Type B pancreatic cell (in vitro differentiated cells): ENCODE measurements around the gene NFIX. TPM values are rescaled to one million over a fixed set of nuclear protein-coding genes. Genes with fewer than 3 reads are reported as not detected.

ENCODE experiments used
- DNase-seq: peaks from one replicate; pipeline ENCODE4 v3.0.0; 2021; ENCODE audit warnings: mixed read lengths; ENCODE audit not compliant: unreplicated experiment; ENCODE audit errors: extremely low spot score
- H3K27ac Mint-ChIP-seq: 2 replicates; pipeline ENCODE4 v1.8.0; 2021; ENCODE audit warnings: mild to moderate bottlenecking, mixed read lengths
- H3K27me3 Mint-ChIP-seq: 2 replicates; pipeline ENCODE4 v1.8.0; 2021; ENCODE audit warnings: mixed read lengths
- H3K36me3 Mint-ChIP-seq: 2 replicates; pipeline ENCODE4 v1.8.0; 2021; ENCODE audit warnings: mixed read lengths
- H3K4me1 Mint-ChIP-seq: one replicate; pipeline ENCODE4 v1.8.0; 2021; ENCODE audit warnings: mixed read lengths; ENCODE audit not compliant: unreplicated experiment
- H3K4me3 Mint-ChIP-seq: 2 replicates; pipeline ENCODE4 v1.8.0; 2021; ENCODE audit warnings: mild to moderate bottlenecking, mixed read lengths
- H3K9me3 Mint-ChIP-seq: 2 replicates; pipeline ENCODE4 v1.8.0; 2021; ENCODE audit warnings: mixed read lengths
- total RNA-seq: library from RNA; stranded (reverse); gene quantifications from 2 replicates; pipeline ENCODE4 v1.2.1, GENCODE V29; 2021; ENCODE audit warnings: low replicate concordance
- TF ChIP-seq, protein P1 (sequence below): fragments of 200-600 bp; sonication (generic); conservative IDR thresholded peaks from 2 replicates; pipeline ENCODE4 v1.5.0; 2021; ENCODE audit warnings: antibody characterized with exemption, mild to moderate bottlenecking

Gene NFIX
- total RNA-seq, 1 donor from 2014 or later = 12.4 TPM

DNA sequence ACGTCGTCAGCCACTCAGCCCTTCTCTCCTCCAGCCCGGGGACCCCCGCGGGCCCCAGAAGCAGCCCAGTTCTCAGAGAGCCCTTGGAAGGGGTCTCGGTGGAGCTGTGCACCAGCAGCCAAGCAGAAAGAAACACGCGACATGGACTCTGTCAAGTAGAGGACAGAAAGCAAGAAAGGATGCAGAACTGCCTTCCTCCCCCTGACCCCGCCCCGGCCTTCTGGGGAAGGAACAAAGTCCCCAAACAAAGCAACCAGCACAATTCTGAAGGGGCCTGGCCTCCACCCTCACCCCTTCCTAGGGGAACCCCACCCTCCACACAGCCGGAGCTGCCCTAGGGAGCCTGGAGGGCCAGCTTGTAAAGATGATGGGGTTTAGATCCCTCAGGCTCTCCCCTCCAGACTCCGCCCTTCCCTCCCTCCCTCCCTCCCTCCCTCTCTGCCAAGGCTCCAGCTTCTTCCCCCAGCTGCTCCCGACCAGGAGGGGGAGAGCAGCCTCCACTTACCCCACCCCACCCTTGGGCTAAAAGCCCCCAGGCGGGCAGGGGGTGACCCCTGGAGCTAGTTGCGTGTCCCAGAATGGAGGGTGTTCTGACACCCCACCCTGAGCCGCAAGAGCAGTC, 99.6 kb downstream of the NFIX start:
- Mint-ChIP-seq H3K27ac (no peak overlapping the region), H3K4me3 (no peak overlapping the region)

DNA sequence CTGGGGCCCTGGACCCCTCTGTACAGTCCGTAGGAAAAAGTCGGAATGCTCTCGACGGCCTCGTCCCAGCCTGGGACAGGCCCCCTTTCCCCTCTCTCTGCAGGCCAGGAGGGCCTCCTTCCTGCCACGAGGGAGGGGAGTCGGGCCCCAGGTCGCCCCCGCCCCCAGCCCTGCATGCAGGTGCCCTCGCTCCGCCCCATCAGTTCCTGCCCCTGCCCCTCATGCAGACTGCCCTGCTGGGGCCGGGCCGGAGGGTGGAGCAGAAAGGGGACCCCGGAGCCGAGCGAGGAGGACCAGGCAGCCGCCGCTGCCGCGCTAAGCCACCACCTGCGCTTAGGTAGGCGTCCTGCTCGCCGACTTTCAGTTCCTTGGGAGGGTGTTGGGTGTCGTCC, 100.1 kb downstream of the NFIX start:
- Mint-ChIP-seq H3K4me1 (peaks cover 13% of the 10 kb centered on the region), H3K4me3 (peak overlapping the region; percentile 32), H3K36me3 (no peaks in the 10 kb centered on the region), H3K9me3 (no peaks in the 10 kb centered on the region), H3K27ac (no peak overlapping the region), H3K27me3 (peaks cover 74% of the 10 kb centered on the region)
- DNase-seq = no peak
- TF ChIP-seq, protein P1, sequence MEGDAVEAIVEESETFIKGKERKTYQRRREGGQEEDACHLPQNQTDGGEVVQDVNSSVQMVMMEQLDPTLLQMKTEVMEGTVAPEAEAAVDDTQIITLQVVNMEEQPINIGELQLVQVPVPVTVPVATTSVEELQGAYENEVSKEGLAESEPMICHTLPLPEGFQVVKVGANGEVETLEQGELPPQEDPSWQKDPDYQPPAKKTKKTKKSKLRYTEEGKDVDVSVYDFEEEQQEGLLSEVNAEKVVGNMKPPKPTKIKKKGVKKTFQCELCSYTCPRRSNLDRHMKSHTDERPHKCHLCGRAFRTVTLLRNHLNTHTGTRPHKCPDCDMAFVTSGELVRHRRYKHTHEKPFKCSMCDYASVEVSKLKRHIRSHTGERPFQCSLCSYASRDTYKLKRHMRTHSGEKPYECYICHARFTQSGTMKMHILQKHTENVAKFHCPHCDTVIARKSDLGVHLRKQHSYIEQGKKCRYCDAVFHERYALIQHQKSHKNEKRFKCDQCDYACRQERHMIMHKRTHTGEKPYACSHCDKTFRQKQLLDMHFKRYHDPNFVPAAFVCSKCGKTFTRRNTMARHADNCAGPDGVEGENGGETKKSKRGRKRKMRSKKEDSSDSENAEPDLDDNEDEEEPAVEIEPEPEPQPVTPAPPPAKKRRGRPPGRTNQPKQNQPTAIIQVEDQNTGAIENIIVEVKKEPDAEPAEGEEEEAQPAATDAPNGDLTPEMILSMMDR = no peak

More for the DNA sequence above, 99.6 kb downstream of the NFIX start:
- Mint-ChIP-seq H3K4me1 (peaks cover 10% of the 10 kb centered on the region), H3K27me3 (peaks cover 74% of the 10 kb centered on the region), H3K36me3 (no peaks in the 10 kb centered on the region), H3K9me3 (no peaks in the 10 kb centered on the region)
- TF ChIP-seq, protein P1 = no peak
- no peak for DNase-seq

DNA sequence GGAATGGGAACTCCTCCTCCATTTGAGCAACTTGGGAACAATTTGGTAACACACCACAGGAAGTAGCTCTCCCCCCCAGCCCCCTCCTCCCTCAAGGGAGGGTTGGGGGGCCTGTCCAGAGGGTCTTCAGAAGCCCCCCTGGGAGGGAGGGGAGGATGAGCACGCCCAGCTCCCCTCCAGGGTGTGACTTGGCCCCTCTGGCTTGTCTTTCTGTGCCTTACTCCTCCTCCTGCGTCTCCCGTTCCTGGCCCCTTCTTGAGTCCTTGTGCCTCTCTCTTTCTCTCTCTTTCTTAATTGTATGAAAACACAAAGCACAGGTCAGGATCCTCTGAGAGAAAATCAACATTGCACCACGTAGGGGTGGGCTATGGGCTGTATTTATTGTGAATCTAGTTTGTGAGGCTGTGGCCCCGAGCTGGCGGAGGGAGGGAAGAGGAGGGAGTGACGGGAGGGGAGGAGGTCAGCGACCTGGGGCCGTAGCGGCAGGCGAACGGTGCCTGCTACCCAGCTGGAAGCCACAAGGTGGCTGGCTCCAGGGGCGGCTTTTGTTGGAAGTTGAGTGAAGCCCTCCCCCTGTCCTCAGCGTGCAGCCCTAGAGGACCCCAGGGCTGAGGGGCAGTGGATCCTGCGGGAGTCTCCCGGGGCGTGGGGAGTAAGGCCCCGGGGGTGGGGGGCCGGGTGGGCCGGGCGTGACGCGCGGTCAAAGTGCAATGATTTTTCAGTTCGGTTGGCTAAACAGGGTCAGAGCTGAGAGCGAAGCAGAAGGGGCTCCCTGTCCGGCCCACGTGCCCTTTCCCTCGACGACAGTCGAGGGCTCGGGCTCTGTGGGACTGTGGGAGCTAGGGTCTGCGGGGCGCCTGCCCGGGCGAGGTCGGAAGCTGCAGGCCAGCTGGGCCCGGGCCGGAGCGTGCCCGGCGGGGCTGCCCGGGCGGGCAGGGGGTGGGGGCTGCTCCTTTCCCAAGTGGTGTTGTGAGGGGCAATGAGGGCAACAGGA, 101.0 kb downstream of the NFIX start:
- H3K4me1 Mint-ChIP-seq = peaks cover 13% of the 10 kb centered on the region
- peak overlapping the region; percentile 32 for H3K4me3 Mint-ChIP-seq
- H3K36me3 Mint-ChIP-seq = no peaks in the 10 kb centered on the region
- no peak for DNase-seq
- H3K27ac Mint-ChIP-seq = no peak overlapping the region
- H3K9me3 Mint-ChIP-seq = no peaks in the 10 kb centered on the region
- TF ChIP-seq, protein P1 = peak; percentile 63
- H3K27me3 Mint-ChIP-seq = peaks cover 72% of the 10 kb centered on the region

DNA sequence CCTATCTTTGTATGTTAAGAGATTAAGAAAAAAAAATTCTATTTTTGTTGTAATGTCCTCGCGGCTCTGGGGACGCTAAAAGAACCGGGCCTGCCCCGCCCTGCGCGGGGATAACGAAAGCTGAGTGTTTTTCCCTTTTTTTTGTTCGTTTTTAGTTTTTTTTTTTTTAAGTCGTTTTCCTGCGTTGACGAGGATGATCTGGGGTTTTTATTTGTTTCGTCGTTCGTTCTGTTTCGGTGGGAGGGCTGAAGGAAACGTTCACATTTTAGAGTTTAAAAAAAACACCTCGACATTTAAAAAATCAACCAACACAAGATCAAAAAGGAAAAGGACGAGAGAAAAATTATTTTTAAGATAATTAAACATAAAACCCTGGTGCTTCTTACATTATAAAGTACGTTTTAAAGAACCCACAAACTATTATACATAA, 101.8 kb downstream of the NFIX start:
- Mint-ChIP-seq H3K4me1 (peaks cover 13% of the 10 kb centered on the region), H3K36me3 (no peaks in the 10 kb centered on the region), H3K27ac (no peak overlapping the region), H3K27me3 (peaks cover 73% of the 10 kb centered on the region), H3K4me3 (no peak overlapping the region), H3K9me3 (no peaks in the 10 kb centered on the region)
- TF ChIP-seq, protein P1 = no peak
- no peak for DNase-seq

DNA sequence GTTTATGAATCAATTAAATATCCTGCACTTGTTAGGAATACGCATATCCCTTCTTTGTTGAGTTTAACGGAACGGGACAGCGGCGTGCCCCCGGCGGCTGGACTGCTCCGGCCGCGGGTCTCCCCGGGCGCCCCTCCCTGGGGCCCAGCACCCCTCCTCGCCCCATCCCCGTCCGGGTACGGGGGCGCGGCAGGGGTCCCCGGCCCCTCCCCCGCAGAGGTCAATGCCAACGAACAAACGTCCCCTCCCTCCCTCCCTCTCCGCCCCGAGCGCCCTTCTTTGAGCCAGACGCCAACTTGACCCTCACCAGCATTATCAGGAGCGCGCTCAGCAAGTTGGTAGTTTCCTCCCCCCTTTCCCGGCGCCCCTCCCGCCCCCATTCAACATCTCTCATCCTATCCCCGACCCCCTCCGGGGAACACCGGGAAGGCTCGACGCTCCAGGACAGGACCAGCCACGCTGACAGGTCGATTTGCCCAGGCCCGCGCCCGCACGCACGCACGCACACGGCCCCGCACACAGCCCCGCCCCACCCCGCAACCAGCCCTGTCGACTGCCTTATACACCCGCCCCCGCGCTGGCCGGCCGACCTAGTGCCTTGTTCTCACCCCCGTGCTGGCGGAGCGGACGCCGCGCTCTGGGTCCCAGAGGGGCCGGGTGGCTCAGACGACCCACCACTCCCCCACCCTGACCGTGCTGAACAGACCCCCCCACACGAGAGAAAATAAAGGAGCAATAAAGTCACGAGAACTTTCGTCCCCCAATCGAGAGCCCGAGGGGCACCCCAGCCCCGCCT, 102.4 kb downstream of the NFIX start:
- H3K4me3 Mint-ChIP-seq = no peak overlapping the region
- peaks cover 73% of the 10 kb centered on the region for H3K27me3 Mint-ChIP-seq
- H3K9me3 Mint-ChIP-seq = no peaks in the 10 kb centered on the region
- H3K27ac Mint-ChIP-seq = no peak overlapping the region
- no peaks in the 10 kb centered on the region for H3K36me3 Mint-ChIP-seq
- no peak for DNase-seq
- H3K4me1 Mint-ChIP-seq = peaks cover 13% of the 10 kb centered on the region
- TF ChIP-seq, protein P1 = no peak
